Osteocyte (in vitro differentiated cells): ENCODE data around the gene SSTR4. TPM values are rescaled to one million over a fixed set of nuclear protein-coding genes. Genes with fewer than 3 reads are reported as not detected.

Source experiments
- DNase-seq: peaks from one replicate; pipeline ENCODE4 v3.0.0; 2021; ENCODE audit warnings: mixed read lengths; ENCODE audit not compliant: unreplicated experiment; ENCODE audit errors: extremely low spot score
- H3K27ac Mint-ChIP-seq: one replicate; pipeline ENCODE4 v1.8.0; 2021; ENCODE audit warnings: mild to moderate bottlenecking, mixed read lengths; ENCODE audit not compliant: unreplicated experiment
- H3K27me3 Mint-ChIP-seq: one replicate; pipeline ENCODE4 v1.8.0; 2021; ENCODE audit warnings: mixed read lengths; ENCODE audit not compliant: unreplicated experiment
- H3K36me3 Mint-ChIP-seq: one replicate; pipeline ENCODE4 v1.8.0; 2021; ENCODE audit warnings: mixed read lengths; ENCODE audit not compliant: unreplicated experiment
- H3K4me1 Mint-ChIP-seq: one replicate; pipeline ENCODE4 v1.8.0; 2021; ENCODE audit warnings: mixed read lengths; ENCODE audit not compliant: unreplicated experiment
- H3K4me3 Mint-ChIP-seq: one replicate; pipeline ENCODE4 v1.8.0; 2021; ENCODE audit warnings: mild to moderate bottlenecking, moderate library complexity, mixed read lengths; ENCODE audit not compliant: unreplicated experiment
- H3K9me3 Mint-ChIP-seq: one replicate; pipeline ENCODE4 v1.8.0; 2021; ENCODE audit warnings: mixed read lengths; ENCODE audit not compliant: unreplicated experiment
- CTCF ChIP-seq: fragments of 200-600 bp; sonication (generic); IDR thresholded peaks from 2 replicates; pipeline ENCODE4 v1.5.0; 2021; ENCODE audit warnings: antibody characterized with exemption, mild to moderate bottlenecking, moderate library complexity
- total RNA-seq: library from RNA; stranded (reverse); gene quantifications from 2 replicates; pipeline ENCODE4 v1.2.1, GENCODE V29; 2021

SSTR4 gene
- total RNA-seq, 1 donor from 2014 or later = not detected

- Mint-ChIP-seq H3K4me1 (peaks cover 32% of the 10 kb centered on the region), H3K36me3 (peaks cover 2% of the 10 kb centered on the region), H3K27me3 (no peaks in the 10 kb centered on the region), H3K27ac (peak overlapping the region; percentile 92), H3K9me3 (no peaks in the 10 kb centered on the region), H3K4me3 (peak overlapping the region; percentile 84)
- peak; percentile 94 for DNase-seq
- peak; percentile 94 for TF ChIP-seq CTCF
These were observed 15.9 kb downstream of the SSTR4 start for GRCh38 chr20:23050847-23051627.

GRCh38 chr20:23052904-23053303 lies 17.8 kb downstream of the SSTR4 start:
- Mint-ChIP-seq H3K36me3 (peaks cover 2% of the 10 kb centered on the region), H3K4me3 (no peak overlapping the region), H3K9me3 (peaks cover 6% of the 10 kb centered on the region), H3K27ac (no peak overlapping the region), H3K4me1 (peaks cover 15% of the 10 kb centered on the region), H3K27me3 (no peaks in the 10 kb centered on the region)
- no peak for TF ChIP-seq CTCF
- DNase-seq = no peak

- no peak overlapping the region for H3K27ac Mint-ChIP-seq
- H3K9me3 Mint-ChIP-seq = peaks cover 6% of the 10 kb centered on the region
- H3K4me1 Mint-ChIP-seq = peaks cover 38% of the 10 kb centered on the region
- no peak for DNase-seq
- no peaks in the 10 kb centered on the region for H3K27me3 Mint-ChIP-seq
- H3K36me3 Mint-ChIP-seq = no peaks in the 10 kb centered on the region
- TF ChIP-seq CTCF = no peak
- no peak overlapping the region for H3K4me3 Mint-ChIP-seq
These were observed 23.1 kb downstream of the SSTR4 start for GRCh38 chr20:23058240-23058639.

- TF ChIP-seq CTCF = no peak
- no peaks in the 10 kb centered on the region for H3K27me3 Mint-ChIP-seq
- H3K9me3 Mint-ChIP-seq = peaks cover 6% of the 10 kb centered on the region
- no peak overlapping the region for H3K4me3 Mint-ChIP-seq
- H3K4me1 Mint-ChIP-seq = peaks cover 45% of the 10 kb centered on the region
- no peak for DNase-seq
- H3K27ac Mint-ChIP-seq = no peak overlapping the region
- no peaks in the 10 kb centered on the region for H3K36me3 Mint-ChIP-seq
These were observed 23.9 kb downstream of the SSTR4 start for GRCh38 chr20:23059001-23059400.

- DNase-seq = no peak
- Mint-ChIP-seq H3K4me3 (no peak overlapping the region), H3K9me3 (peaks cover 6% of the 10 kb centered on the region), H3K4me1 (peaks cover 46% of the 10 kb centered on the region), H3K27ac (no peak overlapping the region), H3K36me3 (no peaks in the 10 kb centered on the region), H3K27me3 (no peaks in the 10 kb centered on the region)
- TF ChIP-seq CTCF = no peak
These were observed 24.7 kb downstream of the SSTR4 start for GRCh38 chr20:23059846-23060245.
